CD4-positive, alpha-beta memory T cell (primary cell): ENCODE measurements around the gene RNGTT. TPM values are rescaled to one million over a fixed set of nuclear protein-coding genes. Genes with fewer than 3 reads are reported as not detected.
A peak's percentile ranks its signal among the peaks of the same experiment; 100 is the strongest.
"Not testable (repeated sequence)": the region's sequence is repeated elsewhere in the genome, so short reads cannot be mapped to it uniquely, and the experiment has no call there.

Source experiments
- CTCF ChIA-PET: fragments of 350-600 bp; sonication (Branson Sonifier 250); formaldehyde crosslinking; loops from one replicate; lab custom pipeline; 2021; ENCODE audit warnings: inconsistent platforms; ENCODE audit not compliant: partially characterized antibody; lab: Charles Lee
- POLR2A ChIA-PET: fragments of 350-600 bp; sonication (Branson Sonifier 250); formaldehyde crosslinking; loops from one replicate; lab custom pipeline; 2021; ENCODE audit not compliant: partially characterized antibody; lab: Charles Lee
- DNase-seq, 5 donors: peaks; one replicate each; pipeline versions ENCODE4 v3.0.0 to v3.0.0-alpha.2; 2020 to 2022; ENCODE audit warnings: mixed read lengths in 1 of 5
- H3K27ac ChIP-seq: one replicate; pipeline ENCODE4 v1.7.0; 2013; ENCODE audit warnings: low read depth, low read length
- H3K27me3 ChIP-seq: 2 replicates; pipeline ENCODE4 v1.7.0; 2013; ENCODE audit warnings: mild to moderate bottlenecking, low read length, moderate library complexity; ENCODE audit not compliant: insufficient read depth
- H3K36me3 ChIP-seq: 2 replicates; pipeline ENCODE4 v1.7.0; 2013; ENCODE audit warnings: mild to moderate bottlenecking, low read length, moderate library complexity; ENCODE audit not compliant: insufficient read depth
- H3K4me1 ChIP-seq: 2 replicates; pipeline ENCODE4 v1.7.0; 2013; ENCODE audit warnings: mild to moderate bottlenecking, low read length, moderate library complexity; ENCODE audit not compliant: insufficient read depth
- H3K4me3 ChIP-seq, 2 donors: one replicate each; pipeline ENCODE4 v1.7.0; 2013; ENCODE audit warnings: low read length in 2 of 2, mild to moderate bottlenecking in 1 of 2
- H3K9me3 ChIP-seq, 2 donors: one replicate each; pipeline ENCODE4 v1.7.0; 2013; ENCODE audit warnings: low read length in 2 of 2, control low read depth in 1 of 2; ENCODE audit not compliant: control insufficient read depth in 1 of 2
- H3K27ac Mint-ChIP-seq, 7 donors: one replicate each; pipeline ENCODE4 v1.8.0; 2020 to 2021; ENCODE audit warnings: mixed read lengths in 7 of 7, mild to moderate bottlenecking in 6 of 7, inconsistent platforms in 3 of 7, moderate library complexity in 3 of 7
- H3K27me3 Mint-ChIP-seq, 2 donors: one replicate each; pipeline ENCODE4 v1.8.0; 2020 to 2021; ENCODE audit warnings: mixed read lengths in 2 of 2
- H3K36me3 Mint-ChIP-seq, 2 donors: one replicate each; pipeline ENCODE4 v1.8.0; 2020 to 2021; ENCODE audit warnings: mixed read lengths in 2 of 2, inconsistent platforms in 1 of 2, mild to moderate bottlenecking in 1 of 2
- H3K4me1 Mint-ChIP-seq, 4 donors: one replicate each; pipeline ENCODE4 v1.8.0; 2020 to 2021; ENCODE audit warnings: mixed read lengths in 4 of 4, mild to moderate bottlenecking in 1 of 4
- H3K4me3 Mint-ChIP-seq, 8 donors: one replicate each; pipeline ENCODE4 v1.8.0; 2020 to 2021; ENCODE audit warnings: mixed read lengths in 8 of 8, mild to moderate bottlenecking in 7 of 8, moderate library complexity in 6 of 8, inconsistent platforms in 3 of 8
- H3K9me3 Mint-ChIP-seq, 8 donors: one replicate each; pipeline ENCODE4 v1.8.0; 2020 to 2021; ENCODE audit warnings: mixed read lengths in 8 of 8, mild to moderate bottlenecking in 5 of 8, inconsistent platforms in 3 of 8, moderate library complexity in 1 of 8
- intact Hi-C: fragments of 100-400 bp; cut with micrococcal nuclease; formaldehyde crosslinking; loops from one replicate; pipeline ENCODE4 v1.15.1; 2023
- polyA plus RNA-seq, 2 donors: library from polyadenylated mRNA; unstranded; fragments of 300-500 nt; fragmentation: Illumina TruSeq; gene quantifications; one replicate each; pipeline ENCODE4 v1.2.3, GENCODE V29; 2021
- total RNA-seq, 2 experiments: library from RNA; stranded (reverse); gene quantifications; one replicate each; pipeline ENCODE4 v1.2.3, GENCODE V29; 2021

The RNGTT gene
- total and polyA plus RNA-seq, 4 experiments from 2014 or later, result 17.3 to 21.8 (median 19.1) TPM

DNA sequence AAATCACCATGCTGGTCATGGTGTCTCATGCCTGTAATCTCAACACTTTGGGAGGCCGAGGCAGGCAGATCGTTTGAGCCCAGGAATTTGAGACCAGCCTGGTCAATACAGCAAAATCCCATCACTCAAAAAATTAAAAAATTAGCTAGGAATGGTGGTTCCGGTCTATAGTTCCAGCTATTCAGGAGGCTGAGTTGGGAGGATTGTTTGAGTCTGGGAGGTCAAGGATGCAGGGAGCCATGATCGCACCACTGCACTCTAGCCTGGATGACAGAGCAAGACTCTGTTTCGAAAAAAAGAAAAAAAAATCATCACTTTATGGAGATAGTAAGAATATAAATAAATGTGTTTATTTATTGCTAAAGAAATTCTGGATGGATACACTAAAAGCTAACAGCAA is 124.1 kb downstream of the RNGTT start:
- Histone ChIP-seq H3K4me1 (no peaks in the 10 kb centered on the region), H3K9me3 (peaks cover 0 to 4% of the 10 kb centered on the region in 2 donors), H3K36me3 (no peaks in the 10 kb centered on the region), H3K4me3 (no peak overlapping the region), H3K27ac (no peak overlapping the region), H3K27me3 (no peaks in the 10 kb centered on the region)
- DNase-seq, result no peak
- intact Hi-C loops, result no loop called here
- H3K9me3 Mint-ChIP-seq, result peaks cover 0 to 49% (median 27%) of the 10 kb centered on the region in 8 donors
- H3K27me3 Mint-ChIP-seq, result no peaks in the 10 kb centered on the region
- H3K27ac Mint-ChIP-seq, result no peak overlapping the region
- peaks cover 0 to 3% (median under 1%) of the 10 kb centered on the region in 4 donors for H3K4me1 Mint-ChIP-seq
- H3K36me3 Mint-ChIP-seq, result peaks cover 62 to 86% of the 10 kb centered on the region in 2 donors
- no peak overlapping the region for H3K4me3 Mint-ChIP-seq
- CTCF ChIA-PET, result interaction anchor here (1.1 kb wide), 1 partner anchor 914 kb away, joined by 3 read pairs; no protein-coding TSS in a partner anchor
- POLR2A ChIA-PET, result no interaction called here

- Histone ChIP-seq H3K9me3 (peaks cover 0 to 9% of the 10 kb centered on the region in 2 donors), H3K27me3 (no peaks in the 10 kb centered on the region), H3K27ac (no peak overlapping the region), H3K4me1 (no peaks in the 10 kb centered on the region), H3K36me3 (no peaks in the 10 kb centered on the region), H3K4me3 (no peak overlapping the region)
- Mint-ChIP-seq H3K4me3 (no peak overlapping the region), H3K36me3 (peaks cover 75 to 89% of the 10 kb centered on the region in 2 donors), H3K27ac (no peak overlapping the region), H3K4me1 (peaks cover 1 to 7% (median 4%) of the 10 kb centered on the region in 4 donors), H3K27me3 (no peaks in the 10 kb centered on the region), H3K9me3 (peaks cover 2 to 81% (median 59%) of the 10 kb centered on the region in 8 donors)
- CTCF ChIA-PET, result no interaction called here
- DNase-seq, result no peak
- intact Hi-C loops, result no loop called here
- POLR2A ChIA-PET, result interaction anchor here (0.6 kb wide), 1 partner anchor 1683 kb away, joined by 3 read pairs; no protein-coding TSS in a partner anchor
Observed at GRCh38 chr6:88835210-88835609, 128.2 kb downstream of the RNGTT start.

DNA sequence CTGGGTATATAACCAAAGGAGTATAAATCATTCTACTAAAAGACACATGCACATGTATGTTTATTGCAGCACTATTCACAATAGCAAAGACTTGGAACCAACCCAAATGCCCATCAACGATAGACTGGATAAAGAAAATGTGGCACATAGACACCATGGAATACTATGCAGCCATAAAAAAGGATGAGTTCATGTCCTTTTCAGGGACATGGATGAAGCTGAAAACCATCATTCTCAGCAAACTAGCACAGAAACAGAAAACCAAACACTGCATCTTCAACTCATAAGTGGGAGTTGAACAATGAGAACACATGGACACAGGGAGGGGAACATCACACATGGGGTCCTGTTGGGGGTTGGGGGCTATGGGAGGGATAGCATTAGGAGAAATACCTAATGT is 130.3 kb downstream of the RNGTT start:
- H3K27me3 Mint-ChIP-seq, DNase-seq, H3K36me3 ChIP-seq, H3K4me1 ChIP-seq, CTCF ChIA-PET, H3K9me3 ChIP-seq, H3K4me3 Mint-ChIP-seq, POLR2A ChIA-PET, intact Hi-C loops, H3K27ac ChIP-seq, H3K4me3 ChIP-seq, H3K27ac Mint-ChIP-seq, H3K27me3 ChIP-seq: not testable (repeated sequence)
- Mint-ChIP-seq H3K4me1 (peaks cover 5 to 17% (median 11%) of the 10 kb centered on the region in 4 donors), H3K9me3 (peaks cover 2 to 84% (median 71%) of the 10 kb centered on the region in 8 donors), H3K36me3 (peaks cover 77 to 89% of the 10 kb centered on the region in 2 donors)

DNA sequence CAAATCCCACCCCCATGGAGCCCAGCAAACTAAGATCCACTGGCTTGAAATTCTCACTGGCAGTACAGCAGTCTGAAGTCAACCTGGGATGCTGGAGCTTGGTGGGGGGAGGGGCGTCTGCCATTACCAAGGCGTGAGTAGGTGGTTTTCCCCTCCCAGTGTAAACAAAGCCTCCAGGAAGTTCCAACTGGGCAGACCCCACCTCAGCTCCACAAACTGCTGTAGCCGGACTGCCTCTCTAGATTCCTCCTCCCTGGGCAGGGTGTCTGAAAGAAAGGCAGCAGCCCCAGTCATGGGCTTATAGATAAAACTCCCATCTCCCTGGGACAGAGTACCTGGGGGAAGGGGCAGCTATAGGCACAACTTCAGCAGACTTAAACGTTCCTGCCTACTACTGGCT is 135.8 kb downstream of the RNGTT start:
- H3K4me3 Mint-ChIP-seq, POLR2A ChIA-PET, CTCF ChIA-PET, DNase-seq, H3K27me3 Mint-ChIP-seq, H3K27me3 ChIP-seq, H3K27ac ChIP-seq, H3K36me3 ChIP-seq, intact Hi-C loops, H3K4me3 ChIP-seq, H3K4me1 ChIP-seq, H3K27ac Mint-ChIP-seq, H3K9me3 ChIP-seq: not testable (repeated sequence)
- Mint-ChIP-seq H3K9me3 (peaks cover 2 to 41% (median 38%) of the 10 kb centered on the region in 8 donors), H3K36me3 (peaks cover 50 to 73% of the 10 kb centered on the region in 2 donors), H3K4me1 (peaks cover 5 to 17% (median 11%) of the 10 kb centered on the region in 4 donors)

DNA sequence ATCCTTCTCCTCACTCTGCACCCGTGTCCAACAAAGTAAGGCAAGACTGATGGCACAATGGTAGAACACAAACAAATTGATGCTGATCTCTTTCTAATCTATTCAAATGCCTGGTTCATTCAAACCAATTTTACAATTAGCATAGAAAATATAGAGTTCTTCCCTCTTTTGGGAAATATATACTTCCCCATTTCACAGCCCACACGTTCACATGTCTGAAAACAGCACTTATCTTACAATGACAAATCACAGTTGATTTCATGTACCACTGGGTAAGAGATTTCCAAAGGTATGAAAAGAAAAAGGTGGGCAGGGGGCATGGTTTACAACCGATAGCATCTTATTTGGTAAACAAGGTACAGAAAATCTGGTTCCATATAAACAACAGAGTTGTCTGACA is 137.6 kb downstream of the RNGTT start:
- H3K27me3 Mint-ChIP-seq, result no peaks in the 10 kb centered on the region
- Histone ChIP-seq H3K4me1 (no peaks in the 10 kb centered on the region), H3K9me3 (no peaks in the 10 kb centered on the region), H3K4me3 (no peak overlapping the region), H3K36me3 (no peaks in the 10 kb centered on the region), H3K27ac (no peak overlapping the region), H3K27me3 (no peaks in the 10 kb centered on the region)
- peaks cover 8 to 16% (median 11%) of the 10 kb centered on the region in 4 donors for H3K4me1 Mint-ChIP-seq
- ChIA-PET CTCF (no interaction called here), POLR2A (no interaction called here)
- no peak for DNase-seq
- H3K4me3 Mint-ChIP-seq, result no peak overlapping the region
- intact Hi-C loops, result no loop called here
- H3K27ac Mint-ChIP-seq, result no peak overlapping the region
- peaks cover 0 to 23% (median 21%) of the 10 kb centered on the region in 8 donors for H3K9me3 Mint-ChIP-seq
- H3K36me3 Mint-ChIP-seq, result peaks cover 32 to 60% of the 10 kb centered on the region in 2 donors

DNA sequence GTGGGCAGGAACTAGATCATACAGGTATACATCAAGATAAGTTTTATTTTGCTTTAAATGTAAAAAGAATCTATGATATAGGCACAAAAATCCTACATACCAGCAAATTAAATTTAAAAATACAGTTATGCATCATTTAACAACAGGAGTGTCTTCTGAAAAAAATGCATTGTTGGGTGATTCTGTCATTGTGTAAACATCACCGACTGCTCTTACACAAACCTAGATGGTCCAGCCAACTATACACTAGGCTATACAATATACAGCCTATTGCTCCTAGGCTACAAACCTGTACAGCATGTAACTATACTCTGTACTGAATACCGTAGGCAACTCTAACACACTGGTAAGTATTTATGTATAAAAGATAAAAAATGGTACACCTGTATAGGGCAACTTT is 139.4 kb downstream of the RNGTT start:
- peaks cover 0 to 7% (median 4%) of the 10 kb centered on the region in 8 donors for H3K9me3 Mint-ChIP-seq

GRCh38 chr6:88815491-88815890 is 147.9 kb downstream of the RNGTT start:
- Histone ChIP-seq H3K9me3 (no peaks in the 10 kb centered on the region), H3K27me3 (no peaks in the 10 kb centered on the region), H3K36me3 (no peaks in the 10 kb centered on the region), H3K4me3 (no peak overlapping the region), H3K27ac (no peak overlapping the region), H3K4me1 (no peaks in the 10 kb centered on the region)
- Mint-ChIP-seq H3K4me1 (peaks cover 0 to 16% (median 11%) of the 10 kb centered on the region in 4 donors), H3K36me3 (peaks cover 15 to 27% of the 10 kb centered on the region in 2 donors), H3K27ac (no peak overlapping the region), H3K27me3 (no peaks in the 10 kb centered on the region), H3K9me3 (peaks cover 0 to 2% (median 0%) of the 10 kb centered on the region in 8 donors), H3K4me3 (no peak overlapping the region)
- intact Hi-C loops, result no loop called here
- no peak for DNase-seq
- ChIA-PET CTCF (no interaction called here), POLR2A (no interaction called here)

More for the DNA sequence above, 139.4 kb downstream of the RNGTT start:
- Histone ChIP-seq H3K27me3 (no peaks in the 10 kb centered on the region), H3K36me3 (no peaks in the 10 kb centered on the region), H3K4me1 (no peaks in the 10 kb centered on the region), H3K4me3 (no peak overlapping the region), H3K27ac (no peak overlapping the region), H3K9me3 (no peaks in the 10 kb centered on the region)
- H3K27ac Mint-ChIP-seq, result peak overlapping the region in 1 of 7 donors; percentile 76
- no peak for DNase-seq
- intact Hi-C loops, result no loop called here
- peaks cover 6 to 18% (median 13%) of the 10 kb centered on the region in 4 donors for H3K4me1 Mint-ChIP-seq
- CTCF ChIA-PET, result no interaction called here
- H3K4me3 Mint-ChIP-seq, result no peak overlapping the region
- H3K27me3 Mint-ChIP-seq, result no peaks in the 10 kb centered on the region
- H3K36me3 Mint-ChIP-seq, result peaks cover 17 to 52% of the 10 kb centered on the region in 2 donors
- POLR2A ChIA-PET, result no interaction called here
